OCI-LY1 (cell line): ENCODE data around the gene IRF1.

Experiments
- EZH2 ChIP-seq: fragments of 200-600 bp; sonication (generic), shearing (Covaris generic); IDR thresholded peaks from 2 replicates; pipeline ENCODE4 v1.8.0; 2017; ENCODE audit warnings: borderline replicate concordance, mixed run types, mild to moderate bottlenecking, antibody characterized with exemption, low read length, moderate library complexity, mixed read lengths
- TF ChIP-seq, protein P1 (sequence below): fragments of 200-600 bp; sonication (generic), shearing (Covaris generic); IDR thresholded peaks from 2 replicates; pipeline ENCODE4 v1.5.1; 2017; ENCODE audit warnings: mild to moderate bottlenecking, antibody characterized with exemption, low read length, moderate library complexity, mixed read lengths

GRCh38 chr5:132456296-132456986 lies 34.1 kb downstream of the IRF1 start:
- TF ChIP-seq, protein P1, sequence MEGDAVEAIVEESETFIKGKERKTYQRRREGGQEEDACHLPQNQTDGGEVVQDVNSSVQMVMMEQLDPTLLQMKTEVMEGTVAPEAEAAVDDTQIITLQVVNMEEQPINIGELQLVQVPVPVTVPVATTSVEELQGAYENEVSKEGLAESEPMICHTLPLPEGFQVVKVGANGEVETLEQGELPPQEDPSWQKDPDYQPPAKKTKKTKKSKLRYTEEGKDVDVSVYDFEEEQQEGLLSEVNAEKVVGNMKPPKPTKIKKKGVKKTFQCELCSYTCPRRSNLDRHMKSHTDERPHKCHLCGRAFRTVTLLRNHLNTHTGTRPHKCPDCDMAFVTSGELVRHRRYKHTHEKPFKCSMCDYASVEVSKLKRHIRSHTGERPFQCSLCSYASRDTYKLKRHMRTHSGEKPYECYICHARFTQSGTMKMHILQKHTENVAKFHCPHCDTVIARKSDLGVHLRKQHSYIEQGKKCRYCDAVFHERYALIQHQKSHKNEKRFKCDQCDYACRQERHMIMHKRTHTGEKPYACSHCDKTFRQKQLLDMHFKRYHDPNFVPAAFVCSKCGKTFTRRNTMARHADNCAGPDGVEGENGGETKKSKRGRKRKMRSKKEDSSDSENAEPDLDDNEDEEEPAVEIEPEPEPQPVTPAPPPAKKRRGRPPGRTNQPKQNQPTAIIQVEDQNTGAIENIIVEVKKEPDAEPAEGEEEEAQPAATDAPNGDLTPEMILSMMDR, result no peak
- no peak for TF ChIP-seq EZH2
